K562 (cell line): ENCODE results near the gene MAP3K7CL. TPM values are rescaled to one million over a fixed set of nuclear protein-coding genes. Genes with fewer than 3 reads are reported as not detected.
A peak's percentile ranks its signal among the peaks of the same experiment; 100 is the strongest.

Experiments
- ATAC-seq: fragments of 200-7000 bp; cut with Tn5 transposase; 3 replicates; pipeline ENCODE4 v1.9.1; 2020; ENCODE audit warnings: moderate library complexity
- BruUV-seq: library from RNA; stranded (reverse); fragments of 400-500 nt; replicated peaks from 2 replicates; lab custom pipeline; 2021; lab: Mats Ljungman, UMichigan
- CTCF ChIA-PET: fragments of 300-600 bp; formaldehyde crosslinking; extraction: SDS; loops from one replicate; lab custom pipeline; 2021; ENCODE audit warnings: low intra/inter-chr PET ratio; lab: Yijun Ruan, JAX
- POLR2A ChIA-PET: fragments of 300-600, 350-650 bp; sonication (Branson Sonifier 250); formaldehyde crosslinking; extraction: SDS; loops from one replicate; lab custom pipeline; 2021; ENCODE audit warnings: antibody characterized with exemption, inconsistent platforms; lab: Yijun Ruan, JAX
- DNase-seq, 4 experiments: peaks; one replicate each; pipeline versions ENCODE4 v3.0.0 to v3.0.0-alpha.2; 2011 to 2018; ENCODE audit warnings: low spot score in 3 of 4, mixed read lengths in 3 of 4; ENCODE audit errors: extremely low read depth in 1 of 4
- FAIRE-seq: peaks from 2 replicates; lab custom pipeline; 2011; peaks lifted over from hg19 to GRCh38; lab: Jason Lieb, UNC
- H2AFZ ChIP-seq: 2 replicates; pipeline ENCODE4 v1.6.0; 2011; ENCODE audit warnings: low read depth, low read length, control low read depth, inconsistent platforms
- H3K27ac ChIP-seq: fragments of 200-600 bp; 3 replicates; pipeline ENCODE4 v1.8.0; 2011; ENCODE audit warnings: low read depth, mild to moderate bottlenecking, control low read depth, inconsistent platforms, low read length, moderate library complexity, mixed read lengths; ENCODE audit errors: extremely low read depth
- H3K27me3 ChIP-seq, 2 experiments: fragments of 300-600 bp in 1 of 2; 2 replicates in 1 of 2; 3 replicates in 1 of 2; pipeline versions ENCODE4 v1.6.0 to v1.8.0; 2011; ENCODE audit warnings: inconsistent platforms in 2 of 2, low read length in 2 of 2, mild to moderate bottlenecking in 1 of 2, mixed read lengths in 1 of 2, moderate library complexity in 1 of 2; ENCODE audit not compliant: control insufficient read depth in 2 of 2, insufficient read depth in 2 of 2
- H3K36me3 ChIP-seq: fragments of 300-600 bp; 3 replicates; pipeline ENCODE4 v1.8.0; 2011; ENCODE audit warnings: mild to moderate bottlenecking, low read length, inconsistent platforms; ENCODE audit not compliant: control insufficient read depth, insufficient read depth
- H3K4me1 ChIP-seq, 2 experiments: fragments of 200-600 bp in 1 of 2; replicated peaks in 1 of 2; 2 replicates in 1 of 2; 3 replicates in 1 of 2; pipeline versions ENCODE4 v1.5.1 to v1.8.0; 2011; ENCODE audit warnings: inconsistent platforms in 2 of 2, low read length in 2 of 2, mild to moderate bottlenecking in 1 of 2, mixed read lengths in 1 of 2, moderate library complexity in 1 of 2; ENCODE audit not compliant: control insufficient read depth in 2 of 2, insufficient read depth in 2 of 2
- H3K4me2 ChIP-seq: 2 replicates; pipeline ENCODE4 v1.6.1; 2011; ENCODE audit warnings: low read length, control low read depth, inconsistent platforms, mixed read lengths; ENCODE audit not compliant: insufficient read depth
- H3K4me3 ChIP-seq: fragments of 200-600 bp; sonication (generic), shearing (Covaris generic); 2 replicates; pipeline ENCODE4 v1.5.1; 2016; ENCODE audit warnings: control low read depth, inconsistent platforms
- H3K79me2 ChIP-seq: fragments of 200-600 bp; 3 replicates; pipeline ENCODE4 v1.8.0; 2011; ENCODE audit warnings: low read length, inconsistent platforms; ENCODE audit not compliant: control insufficient read depth, insufficient read depth
- H3K9ac ChIP-seq, 2 experiments: 2 replicates each; pipeline versions ENCODE4 v1.6.0 to v1.6.1; 2011; ENCODE audit warnings: low read depth in 2 of 2, low read length in 2 of 2, control low read depth in 1 of 2, inconsistent platforms in 1 of 2, mild to moderate bottlenecking in 1 of 2, mixed read lengths in 1 of 2; ENCODE audit not compliant: insufficient read depth in 1 of 2
- H3K9me1 ChIP-seq: one replicate; pipeline ENCODE4 v1.6.0; 2011; ENCODE audit warnings: inconsistent platforms, mild to moderate bottlenecking, low read length, moderate library complexity; ENCODE audit not compliant: control insufficient read depth, insufficient read depth
- H3K9me3 ChIP-seq: replicated peaks from 2 replicates; pipeline ENCODE4 v1.5.1; 2011; ENCODE audit warnings: low read depth, low read length, inconsistent platforms; ENCODE audit not compliant: control insufficient read depth, insufficient read depth
- H4K20me1 ChIP-seq: replicated peaks from 2 replicates; pipeline ENCODE4 v1.6.1; 2011; ENCODE audit warnings: low read length, inconsistent platforms, mixed read lengths; ENCODE audit not compliant: control insufficient read depth, insufficient read depth
- CEBPB ChIP-seq: fragments of 450-650 bp; IDR thresholded peaks from 2 replicates; pipeline ENCODE4 v1.6.1; 2016; ENCODE audit warnings: missing genetic modification characterization, missing compliant biosample characterization
- DPF2 ChIP-seq: fragments of 450-650 bp; IDR thresholded peaks from 2 replicates; pipeline ENCODE4 v1.6.1; 2016
- E4F1 ChIP-seq: fragments of 250-450 bp; sonication (Bioruptor Pico); IDR thresholded peaks from 2 replicates; pipeline ENCODE4 v1.5.0; 2021; ENCODE audit warnings: mild to moderate bottlenecking, borderline replicate concordance
- whole genome bisulfite sequencing: fragments of 100-300 bp; shearing (Covaris generic); methylation state at CpG from one replicate; pipeline ENCODE4 v1.1.6; 2016; ENCODE audit warnings: low coverage, mixed read lengths; ENCODE audit not compliant: insufficient coverage; ENCODE audit errors: missing lambda C conversion rate; 5-methylcytosine and 5-hydroxymethylcytosine counted together
- in situ Hi-C: fragments of 300-500 bp; cut with MboI; formaldehyde crosslinking; loops from 4 replicates; pipeline ENCODE4 v1.15.0; 2018; ENCODE audit warnings: inconsistent platforms, mixed read lengths
- intact Hi-C: fragments of 100-400 bp; cut with micrococcal nuclease; formaldehyde crosslinking; loops from 2 replicates; pipeline ENCODE4 v1.14.2; 2022
- polyA plus RNA-seq, 8 experiments: library from polyadenylated mRNA; depleted of rRNA in 4 of 8; stranded (reverse) in 5 of 8; unstranded in 3 of 8; fragments of >200 nt; fragmentation: Nextera tagmentation in 2 of 8; fragmentation: Illumina TruSeq in 1 of 8; extraction: Ambion mirVana in 2 of 8; extraction: Trizol in 1 of 8; gene quantifications; 2 replicates each; pipeline versions ENCODE4 v1.2.1 to v1.2.3, GENCODE V29; 2011 to 2014; ENCODE audit warnings: inconsistent platforms in 1 of 8, missing spikeins in 1 of 8
- total RNA-seq, 7 experiments: library from RNA; depleted of rRNA in 6 of 7; stranded (reverse); fragments of >200 nt in 6 of 7; fragmentation: Illumina TruSeq in 2 of 7; extraction: Trizol in 2 of 7; gene quantifications; 2 replicates each; pipeline versions ENCODE4 v1.2.1 to v1.2.3, GENCODE V29; 2011 to 2021; ENCODE audit warnings: low replicate concordance in 1 of 7

The MAP3K7CL gene
- total and polyA plus RNA-seq, 9 of the 15 experiments (the other 6 are each of a cell fraction or from before 2014, with no cell fraction given): 0.13 to 0.15 (median 0.14) TPM; not detected in 6

GRCh38 chr21:29194342-29194741, 63.9 kb downstream of the MAP3K7CL start:
- no peak overlapping the region for H3K4me2 ChIP-seq
- TF ChIP-seq CEBPB (tag): peak; percentile 42; the same call in 1 of the 2 replicates
- no peak for TF ChIP-seq DPF2
- no peak for TF ChIP-seq E4F1 (CRISPR knock-in tag)
- ChIA-PET POLR2A (no interaction called here), CTCF (no interaction called here)
- FAIRE-seq: no peak
- BruUV-seq: no TSS peak
- peaks cover 0 to 4% of the 10 kb centered on the region in 2 experiments; a peak in 1 of 5 replicates for H3K4me1 ChIP-seq
- no peak for DNase-seq
- 12% methylated on average over 3 of the region's 3 CpGs for WGBS
- no peaks in the 10 kb centered on the region for H4K20me1 ChIP-seq
- no peak overlapping the region for H3K9ac ChIP-seq
- no peaks in the 10 kb centered on the region for H3K9me1 ChIP-seq
- no peak overlapping the region for H3K4me3 ChIP-seq
- H2AFZ ChIP-seq: no peak overlapping the region
- peaks cover 3 to 4% of the 10 kb centered on the region in 2 experiments; a peak in 2 of 5 replicates for H3K27me3 ChIP-seq
- in situ Hi-C loops (no loop called here), intact Hi-C loops (no loop called here)
- ATAC-seq: no peak
- H3K27ac ChIP-seq: no peak overlapping the region
- no peaks in the 10 kb centered on the region for H3K36me3 ChIP-seq
- H3K79me2 ChIP-seq: no peaks in the 10 kb centered on the region
- no peaks in the 10 kb centered on the region for H3K9me3 ChIP-seq
